NCI-H1930 (cell line): ENCODE data around the gene DSP.

Source experiments
- DNase-seq, 2 experiments: peaks; one replicate each; lab custom pipeline; 2025; lab: John Stamatoyannopoulos, UW

Gene DSP

GRCh38 chr6:7535498-7535897 lies 6.0 kb upstream of the DSP start:
- no peak for DNase-seq

- no peak for DNase-seq
Measured at GRCh38 chr6:7537565-7538174, 3.8 kb upstream of the DSP start.

GRCh38 chr6:7538484-7538883 lies 3.0 kb upstream of the DSP start:
- DNase-seq = no peak

- no peak for DNase-seq
Measured at GRCh38 chr6:7540595-7540994, 876 bp upstream of the DSP start.

GRCh38 chr6:7542065-7542873 lies 798 bp downstream of the DSP start:
- no peak for DNase-seq

- DNase-seq = peak; percentile 38 to 42
Measured at GRCh38 chr6:7542874-7543624, 1.6 kb downstream of the DSP start.

GRCh38 chr6:7543789-7544424 lies 2.4 kb downstream of the DSP start:
- DNase-seq = no peak

- no peak for DNase-seq
Measured at GRCh38 chr6:7544597-7544996, 3.1 kb downstream of the DSP start.

- DNase-seq = no peak
Measured at GRCh38 chr6:7545316-7546019, 4.0 kb downstream of the DSP start.

- no peak for DNase-seq
Measured at GRCh38 chr6:7546020-7546369, 4.5 kb downstream of the DSP start.

GRCh38 chr6:7546383-7546782 lies 4.9 kb downstream of the DSP start:
- DNase-seq = no peak

- no peak for DNase-seq
Measured at GRCh38 chr6:7546896-7547295, 5.4 kb downstream of the DSP start.

GRCh38 chr6:7547315-7547714 lies 5.8 kb downstream of the DSP start:
- no peak for DNase-seq

- no peak for DNase-seq
Measured at GRCh38 chr6:7550433-7550801, 8.9 kb downstream of the DSP start.

- no peak for DNase-seq
Measured at GRCh38 chr6:7554533-7555275, 13.2 kb downstream of the DSP start.

- no peak for DNase-seq
Measured at GRCh38 chr6:7555671-7556070, 14.2 kb downstream of the DSP start.

GRCh38 chr6:7556394-7557106 lies 15.1 kb downstream of the DSP start:
- no peak for DNase-seq

GRCh38 chr6:7557652-7558051 lies 16.2 kb downstream of the DSP start:
- DNase-seq = no peak

GRCh38 chr6:7558781-7559180 lies 17.3 kb downstream of the DSP start:
- no peak for DNase-seq

GRCh38 chr6:7559196-7559595 lies 17.7 kb downstream of the DSP start:
- DNase-seq = no peak
